Ishikawa (cell line): ENCODE measurements around the gene IL36RN.

Experiments used
- CEBPB ChIP-seq: IDR thresholded peaks from 2 replicates; pipeline ENCODE4 v1.6.1; 2012
- CREB1 ChIP-seq: IDR thresholded peaks from 2 replicates; pipeline ENCODE4 v1.6.1; 2012; ENCODE audit warnings: low read depth
- EGR1 ChIP-seq: IDR thresholded peaks from 2 replicates; pipeline ENCODE4 v1.6.1; 2012
- EP300 ChIP-seq: IDR thresholded peaks from 2 replicates; pipeline ENCODE4 v1.6.1; 2012; ENCODE audit warnings: borderline replicate concordance
- FOXM1 ChIP-seq: IDR thresholded peaks from 2 replicates; pipeline ENCODE4 v1.6.1; 2012; ENCODE audit warnings: low read depth, borderline replicate concordance
- NFIC ChIP-seq: IDR thresholded peaks from 2 replicates; pipeline ENCODE4 v1.6.1; 2012
- RAD21 ChIP-seq: IDR thresholded peaks from 2 replicates; pipeline ENCODE4 v1.6.1; 2012; ENCODE audit warnings: low read depth
- REST ChIP-seq: IDR thresholded peaks from 2 replicates; pipeline ENCODE4 v1.6.1; 2012; ENCODE audit warnings: low read depth, mild to moderate bottlenecking
- TAF1 ChIP-seq: IDR thresholded peaks from 2 replicates; pipeline ENCODE4 v1.6.1; 2012; ENCODE audit warnings: low read depth, mild to moderate bottlenecking
- TCF12 ChIP-seq: IDR thresholded peaks from 2 replicates; pipeline ENCODE4 v1.6.1; 2012; ENCODE audit warnings: low read depth
- YY1 ChIP-seq: IDR thresholded peaks from 2 replicates; pipeline ENCODE4 v1.6.1; 2012; ENCODE audit warnings: low read depth
- TF ChIP-seq, protein P1 (sequence below): IDR thresholded peaks from 2 replicates; pipeline ENCODE4 v1.6.1; 2012

DNA sequence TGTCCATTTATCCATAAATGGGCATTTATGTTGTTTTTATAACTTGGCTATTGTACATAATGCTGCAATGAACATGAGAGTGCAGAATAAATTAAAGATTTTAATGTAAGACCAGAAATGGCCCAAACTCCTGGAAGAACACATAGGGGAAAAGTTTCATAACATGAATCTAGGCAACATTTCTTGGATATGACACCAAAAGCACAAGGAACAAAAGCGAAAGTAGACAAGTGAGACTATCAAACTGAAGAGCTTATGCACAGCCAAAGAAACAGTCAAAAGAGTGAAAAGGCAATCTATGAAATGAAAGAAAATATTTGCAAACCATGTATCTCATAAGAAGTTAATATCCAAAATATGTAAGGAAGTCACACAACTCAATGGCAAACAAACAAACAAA lies 47.9 kb upstream of the IL36RN start:
- TF ChIP-seq, protein P1, sequence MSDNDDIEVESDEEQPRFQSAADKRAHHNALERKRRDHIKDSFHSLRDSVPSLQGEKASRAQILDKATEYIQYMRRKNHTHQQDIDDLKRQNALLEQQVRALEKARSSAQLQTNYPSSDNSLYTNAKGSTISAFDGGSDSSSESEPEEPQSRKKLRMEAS, result no peak
- TF ChIP-seq NFIC (no peak), RAD21 (no peak), REST (no peak), CEBPB (no peak), EGR1 (no peak), EP300 (no peak), TCF12 (no peak), YY1 (no peak), CREB1 (no peak), TAF1 (no peak), FOXM1 (no peak)
